BLaER1 (cell line): ENCODE measurements around the gene PTPRK.

Experiments used
- H3K27ac ChIP-seq: shearing (Covaris generic); formaldehyde crosslinking; 2 replicates; pipeline ENCODE4 v1.8.1; 2022
- H3K27me3 ChIP-seq: shearing (Covaris generic); formaldehyde crosslinking; 2 replicates; pipeline ENCODE4 v1.8.1; 2022
- H3K36me3 ChIP-seq: shearing (Covaris generic); formaldehyde crosslinking; 2 replicates; pipeline ENCODE4 v1.8.1; 2022
- H3K4me1 ChIP-seq: shearing (Covaris generic); formaldehyde crosslinking; 2 replicates; pipeline ENCODE4 v1.8.1; 2022
- H3K4me2 ChIP-seq: shearing (Covaris generic); formaldehyde crosslinking; 2 replicates; pipeline ENCODE4 v1.8.1; 2022
- H3K4me3 ChIP-seq: shearing (Covaris generic); formaldehyde crosslinking; 2 replicates; pipeline ENCODE4 v1.8.1; 2022
- H3K9ac ChIP-seq: shearing (Covaris generic); formaldehyde crosslinking; 2 replicates; pipeline ENCODE4 v1.8.1; 2022
- H3K9me3 ChIP-seq: shearing (Covaris generic); formaldehyde crosslinking; 2 replicates; pipeline ENCODE4 v1.8.1; 2022
- H4K20me1 ChIP-seq: shearing (Covaris generic); formaldehyde crosslinking; 2 replicates; pipeline ENCODE4 v1.8.1; 2022
- Cebpa-rat ChIP-seq: shearing (Covaris generic); IDR thresholded peaks from 2 replicates; pipeline ENCODE4 v1.8.1; 2022

Gene PTPRK

GRCh38 chr6:128520436-128521281, at the start of gene PTPRK:
Gene PTPRK (minus strand): TSS chr6:128520599. CDS start chr6:128520358, 241 bp downstream.
- H3K36me3 ChIP-seq: no peaks in the 10 kb centered on the region
- H4K20me1 ChIP-seq: peaks cover 32% of the 10 kb centered on the region
- H3K27me3 ChIP-seq: no peaks in the 10 kb centered on the region
- peak within 1 kb of the TSS; percentile 89 for H3K9ac ChIP-seq
- TF ChIP-seq Cebpa-rat: no peak
- peak within 1 kb of the TSS; percentile 84 for H3K4me3 ChIP-seq
- H3K4me2 ChIP-seq: peak within 1 kb of the TSS; percentile 94
- H3K4me1 ChIP-seq: peaks cover 12% of the 10 kb centered on the region
- H3K27ac ChIP-seq: peak within 1 kb of the TSS; percentile 86
- no peaks in the 10 kb centered on the region for H3K9me3 ChIP-seq

DNA sequence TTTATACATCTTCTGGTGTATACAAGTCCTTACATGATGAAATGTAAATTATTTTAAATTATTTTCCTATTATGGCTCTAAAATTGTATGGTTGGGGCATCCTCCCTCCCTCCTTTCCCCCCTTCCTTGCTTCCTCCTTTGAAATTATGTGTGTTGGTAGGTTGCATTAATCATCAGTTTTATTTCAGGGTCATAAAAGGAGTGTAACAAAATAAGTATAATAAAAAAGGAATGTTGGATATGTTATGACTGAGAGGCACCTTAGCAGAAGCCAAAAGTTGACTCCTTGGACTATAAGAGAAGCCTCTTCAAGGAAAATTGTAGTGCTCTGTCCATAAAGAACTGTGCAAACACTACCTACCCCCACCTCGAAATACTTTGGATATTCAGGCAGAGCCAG, 46.6 kb upstream of the PTPRK start:
- Histone ChIP-seq H3K4me1 (peaks cover 7% of the 10 kb centered on the region), H3K27me3 (no peaks in the 10 kb centered on the region), H3K27ac (no peak overlapping the region), H3K9me3 (no peaks in the 10 kb centered on the region), H3K4me3 (no peak overlapping the region), H3K9ac (no peak overlapping the region), H3K36me3 (no peaks in the 10 kb centered on the region), H3K4me2 (no peak overlapping the region), H4K20me1 (no peaks in the 10 kb centered on the region)
- no peak for TF ChIP-seq Cebpa-rat

GRCh38 chr6:128560966-128561365, 40.6 kb upstream of the PTPRK start:
- no peak for TF ChIP-seq Cebpa-rat
- Histone ChIP-seq H4K20me1 (no peaks in the 10 kb centered on the region), H3K27ac (no peak overlapping the region), H3K27me3 (no peaks in the 10 kb centered on the region), H3K4me3 (no peak overlapping the region), H3K36me3 (no peaks in the 10 kb centered on the region), H3K9ac (no peak overlapping the region), H3K9me3 (no peaks in the 10 kb centered on the region), H3K4me2 (no peak overlapping the region), H3K4me1 (no peaks in the 10 kb centered on the region)

GRCh38 chr6:128558924-128559323, 38.5 kb upstream of the PTPRK start:
- TF ChIP-seq Cebpa-rat: no peak
- no peak overlapping the region for H3K4me3 ChIP-seq
- H3K27ac ChIP-seq: no peak overlapping the region
- H3K27me3 ChIP-seq: no peaks in the 10 kb centered on the region
- H3K4me2 ChIP-seq: no peak overlapping the region
- H3K36me3 ChIP-seq: no peaks in the 10 kb centered on the region
- H3K4me1 ChIP-seq: no peaks in the 10 kb centered on the region
- no peaks in the 10 kb centered on the region for H3K9me3 ChIP-seq
- H4K20me1 ChIP-seq: no peaks in the 10 kb centered on the region
- H3K9ac ChIP-seq: no peak overlapping the region

GRCh38 chr6:128558021-128558420, 37.6 kb upstream of the PTPRK start:
- H3K9ac ChIP-seq: no peak overlapping the region
- H3K9me3 ChIP-seq: no peaks in the 10 kb centered on the region
- no peak overlapping the region for H3K4me2 ChIP-seq
- no peaks in the 10 kb centered on the region for H3K4me1 ChIP-seq
- H4K20me1 ChIP-seq: no peaks in the 10 kb centered on the region
- H3K4me3 ChIP-seq: no peak overlapping the region
- H3K27ac ChIP-seq: no peak overlapping the region
- H3K27me3 ChIP-seq: no peaks in the 10 kb centered on the region
- TF ChIP-seq Cebpa-rat: no peak
- no peaks in the 10 kb centered on the region for H3K36me3 ChIP-seq

DNA sequence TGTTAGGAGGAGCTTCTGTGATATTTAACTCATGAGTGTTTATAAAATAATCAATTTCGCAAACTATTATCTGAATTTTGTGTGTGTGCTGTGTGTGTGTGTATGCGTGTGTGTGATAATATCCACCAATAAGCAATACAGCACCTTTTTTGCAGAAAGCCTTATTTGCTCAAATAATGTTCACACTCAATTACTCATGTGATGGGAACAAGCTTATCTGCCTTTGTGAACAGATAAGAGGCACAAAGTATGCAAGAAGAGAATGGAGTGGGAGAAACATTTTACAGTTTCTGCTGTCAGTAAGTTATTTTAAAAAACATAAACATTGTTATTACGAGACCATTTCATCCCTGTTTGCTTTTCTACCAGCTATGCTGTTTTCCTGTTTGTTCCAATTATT, 36.7 kb upstream of the PTPRK start:
- H3K27me3 ChIP-seq: no peaks in the 10 kb centered on the region
- H3K4me3 ChIP-seq: no peak overlapping the region
- no peaks in the 10 kb centered on the region for H3K36me3 ChIP-seq
- no peaks in the 10 kb centered on the region for H3K9me3 ChIP-seq
- no peak overlapping the region for H3K27ac ChIP-seq
- H3K9ac ChIP-seq: no peak overlapping the region
- no peaks in the 10 kb centered on the region for H3K4me1 ChIP-seq
- H4K20me1 ChIP-seq: no peaks in the 10 kb centered on the region
- H3K4me2 ChIP-seq: no peak overlapping the region
- no peak for TF ChIP-seq Cebpa-rat

DNA sequence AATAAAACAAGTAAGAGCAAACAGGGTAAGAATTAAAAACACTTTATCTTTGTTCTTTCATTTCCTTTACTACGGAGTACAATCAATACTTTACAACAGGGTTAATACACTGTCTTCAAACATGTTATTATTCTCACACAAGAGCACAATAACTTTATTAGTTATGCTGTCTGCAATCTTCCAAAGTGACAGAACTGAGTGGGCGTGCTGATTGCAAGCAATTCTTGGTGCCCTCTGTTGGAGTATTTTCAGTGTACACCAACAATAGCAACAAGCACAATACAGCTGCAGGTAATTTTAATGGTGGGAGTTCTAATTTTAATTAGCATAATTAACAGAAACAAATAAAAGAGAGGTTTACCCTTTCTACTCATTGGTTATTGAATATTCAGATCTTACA, 33.9 kb upstream of the PTPRK start:
- Histone ChIP-seq H3K4me1 (no peaks in the 10 kb centered on the region), H3K36me3 (no peaks in the 10 kb centered on the region), H3K9me3 (no peaks in the 10 kb centered on the region), H3K4me3 (no peak overlapping the region), H3K27me3 (no peaks in the 10 kb centered on the region), H4K20me1 (no peaks in the 10 kb centered on the region), H3K4me2 (no peak overlapping the region), H3K9ac (no peak overlapping the region), H3K27ac (no peak overlapping the region)
- no peak for TF ChIP-seq Cebpa-rat

GRCh38 chr6:128541261-128541660, 20.9 kb upstream of the PTPRK start:
- Histone ChIP-seq H3K27me3 (no peaks in the 10 kb centered on the region), H3K9ac (no peak overlapping the region), H3K27ac (no peak overlapping the region), H3K4me2 (no peak overlapping the region), H3K4me3 (no peak overlapping the region), H3K36me3 (no peaks in the 10 kb centered on the region), H3K9me3 (no peaks in the 10 kb centered on the region), H3K4me1 (no peaks in the 10 kb centered on the region), H4K20me1 (no peaks in the 10 kb centered on the region)
- no peak for TF ChIP-seq Cebpa-rat

GRCh38 chr6:128538763-128539162, 18.4 kb upstream of the PTPRK start:
- no peak overlapping the region for H3K9ac ChIP-seq
- no peak for TF ChIP-seq Cebpa-rat
- H3K4me1 ChIP-seq: no peaks in the 10 kb centered on the region
- no peaks in the 10 kb centered on the region for H3K9me3 ChIP-seq
- no peak overlapping the region for H3K4me3 ChIP-seq
- no peak overlapping the region for H3K4me2 ChIP-seq
- H3K36me3 ChIP-seq: no peaks in the 10 kb centered on the region
- H3K27me3 ChIP-seq: no peaks in the 10 kb centered on the region
- H4K20me1 ChIP-seq: no peaks in the 10 kb centered on the region
- H3K27ac ChIP-seq: no peak overlapping the region

DNA sequence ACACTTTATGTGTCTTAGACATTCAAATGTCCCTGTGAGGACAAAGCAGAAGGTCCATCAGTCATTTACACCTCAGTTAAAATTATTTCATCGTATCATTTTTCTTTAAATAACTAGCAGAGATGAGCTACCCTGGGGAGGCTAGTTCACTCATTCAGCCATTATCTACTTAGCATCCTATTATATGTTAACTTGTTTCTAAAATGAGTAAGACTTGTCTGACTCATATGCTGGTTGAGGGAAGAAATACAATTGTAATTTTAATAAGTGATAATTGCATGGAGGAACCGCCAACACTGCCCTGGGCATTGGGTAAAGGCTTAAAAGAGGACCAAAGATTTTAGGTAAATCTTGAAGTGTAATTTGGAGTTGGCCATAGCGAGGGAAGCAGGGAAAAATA, 12.4 kb upstream of the PTPRK start:
- no peaks in the 10 kb centered on the region for H3K4me1 ChIP-seq
- H3K27me3 ChIP-seq: no peaks in the 10 kb centered on the region

More for the DNA sequence above, 12.4 kb upstream of the PTPRK start:
- no peak overlapping the region for H3K4me2 ChIP-seq
- H3K27ac ChIP-seq: no peak overlapping the region
- H3K36me3 ChIP-seq: no peaks in the 10 kb centered on the region
- no peak overlapping the region for H3K9ac ChIP-seq
- TF ChIP-seq Cebpa-rat: no peak
- no peaks in the 10 kb centered on the region for H4K20me1 ChIP-seq
- no peaks in the 10 kb centered on the region for H3K9me3 ChIP-seq
- H3K4me3 ChIP-seq: no peak overlapping the region
